Measurements from ENCODE around the gene PIGO.

The PIGO gene

GRCh38 chr9:35075358-35075757 lies 21.0 kb downstream of the PIGO start:
- TF ChIP-seq ZFX (IDR thresholded peaks at IDR 0.05) = no peak
- TF ChIP-seq, protein P1, sequence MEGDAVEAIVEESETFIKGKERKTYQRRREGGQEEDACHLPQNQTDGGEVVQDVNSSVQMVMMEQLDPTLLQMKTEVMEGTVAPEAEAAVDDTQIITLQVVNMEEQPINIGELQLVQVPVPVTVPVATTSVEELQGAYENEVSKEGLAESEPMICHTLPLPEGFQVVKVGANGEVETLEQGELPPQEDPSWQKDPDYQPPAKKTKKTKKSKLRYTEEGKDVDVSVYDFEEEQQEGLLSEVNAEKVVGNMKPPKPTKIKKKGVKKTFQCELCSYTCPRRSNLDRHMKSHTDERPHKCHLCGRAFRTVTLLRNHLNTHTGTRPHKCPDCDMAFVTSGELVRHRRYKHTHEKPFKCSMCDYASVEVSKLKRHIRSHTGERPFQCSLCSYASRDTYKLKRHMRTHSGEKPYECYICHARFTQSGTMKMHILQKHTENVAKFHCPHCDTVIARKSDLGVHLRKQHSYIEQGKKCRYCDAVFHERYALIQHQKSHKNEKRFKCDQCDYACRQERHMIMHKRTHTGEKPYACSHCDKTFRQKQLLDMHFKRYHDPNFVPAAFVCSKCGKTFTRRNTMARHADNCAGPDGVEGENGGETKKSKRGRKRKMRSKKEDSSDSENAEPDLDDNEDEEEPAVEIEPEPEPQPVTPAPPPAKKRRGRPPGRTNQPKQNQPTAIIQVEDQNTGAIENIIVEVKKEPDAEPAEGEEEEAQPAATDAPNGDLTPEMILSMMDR (conservative IDR thresholded peaks at IDR 0.05) = no peak
- no peak overlapping the region for H3K27ac ChIP-seq

DNA sequence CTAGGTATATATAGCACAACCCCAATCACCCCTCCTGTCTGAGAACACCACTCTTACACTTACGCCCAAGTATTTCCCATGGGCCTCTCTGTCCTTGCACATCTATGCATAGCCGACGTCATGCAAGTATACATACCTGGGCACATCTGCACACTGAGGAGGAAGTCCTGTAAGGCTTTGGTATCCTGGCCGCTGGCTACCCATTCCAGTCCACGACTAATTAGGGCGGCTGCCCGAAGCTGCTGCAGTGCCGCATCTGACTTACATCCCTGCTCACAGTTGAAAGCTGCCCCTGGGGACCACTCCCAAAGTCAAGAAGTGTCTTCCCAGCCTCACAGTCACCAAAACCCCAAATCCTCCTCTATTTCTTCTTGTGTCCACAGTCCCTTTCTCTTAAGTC lies 21.6 kb downstream of the PIGO start:
- H3K27ac ChIP-seq = no peak overlapping the region
- TF ChIP-seq, protein P1 (conservative IDR thresholded peaks at IDR 0.05) = no peak
- no peak for TF ChIP-seq ZFX (IDR thresholded peaks at IDR 0.05)

- TF ChIP-seq, protein P1 (conservative IDR thresholded peaks at IDR 0.05) = no peak
- TF ChIP-seq ZFX (IDR thresholded peaks at IDR 0.05) = no peak
- H3K27ac ChIP-seq = no peak overlapping the region
These were observed 22.2 kb downstream of the PIGO start for GRCh38 chr9:35074141-35074540.

DNA sequence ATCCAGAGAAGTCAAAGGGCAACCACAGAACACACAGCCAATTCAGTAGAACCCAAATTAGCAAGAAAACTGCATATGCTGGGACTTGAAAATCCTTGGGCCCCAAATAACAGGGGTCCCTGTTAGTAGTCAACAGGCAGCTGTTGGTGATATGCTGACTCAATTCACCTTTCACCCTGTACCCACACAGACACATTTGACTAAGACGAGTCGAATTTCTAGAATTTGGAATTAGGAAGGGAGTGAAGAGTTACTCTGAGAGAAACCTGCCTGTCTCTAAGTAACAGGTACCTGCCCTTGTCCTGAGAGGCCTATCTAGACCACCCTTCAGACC lies 23.1 kb downstream of the PIGO start:
- H3K27ac ChIP-seq = peak overlapping the region; percentile 100
- TF ChIP-seq, protein P1 (conservative IDR thresholded peaks at IDR 0.05) = no peak
- no peak for TF ChIP-seq ZFX (IDR thresholded peaks at IDR 0.05)

DNA sequence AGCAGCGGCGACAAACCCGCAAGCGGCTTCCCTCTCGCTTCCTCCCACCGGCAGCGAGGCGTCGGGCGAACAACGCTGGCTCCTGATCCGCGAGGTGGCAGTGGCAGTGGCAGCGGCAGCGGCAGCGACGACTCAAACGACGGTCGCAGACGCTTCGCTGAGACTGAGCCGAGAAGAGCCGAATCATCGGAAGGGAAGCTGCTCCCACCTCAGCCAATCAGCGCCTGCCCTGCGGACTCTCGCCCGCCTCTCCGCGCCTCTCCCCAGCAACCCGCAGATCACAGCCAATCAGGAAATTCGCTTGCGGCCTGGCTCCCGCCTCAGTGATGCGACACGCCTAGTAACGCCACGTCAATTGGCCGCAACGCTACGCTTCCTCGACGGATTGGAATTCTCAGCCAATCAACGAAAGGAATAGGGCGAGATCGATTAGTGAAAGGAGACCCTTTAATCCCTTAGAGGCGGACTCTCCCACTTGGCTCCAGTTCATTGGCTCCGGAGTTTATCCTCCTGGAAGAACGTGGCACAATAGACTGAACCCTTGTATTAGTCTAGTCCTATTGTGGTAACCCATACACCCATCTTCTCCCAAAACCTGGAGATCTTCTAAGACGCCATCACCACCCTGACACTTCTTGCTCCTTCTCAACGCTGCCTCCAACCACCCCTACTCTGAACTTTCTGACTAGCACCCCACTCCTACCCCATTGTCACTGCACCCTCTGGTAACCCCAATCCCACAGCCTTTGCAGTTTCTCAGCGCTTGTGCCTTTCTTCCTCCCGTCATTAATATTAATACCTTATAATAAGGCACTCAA lies 23.7 kb downstream of the PIGO start, which contains the start of gene VCP:
Gene VCP (minus strand): TSS at position 165 of the 818 bp plus-strand sequence. CDS start 272 bp downstream, outside the sequence.
- peak within 1 kb of the TSS; percentile 100 for H3K27ac ChIP-seq
- TF ChIP-seq, protein P1 (conservative IDR thresholded peaks at IDR 0.05) = no peak
- no peak for TF ChIP-seq ZFX (IDR thresholded peaks at IDR 0.05)

- H3K27ac ChIP-seq = peak overlapping the region; percentile 100
- TF ChIP-seq, protein P1 (conservative IDR thresholded peaks at IDR 0.05) = peak; percentile 59
- peak; percentile 99 for TF ChIP-seq ZFX (IDR thresholded peaks at IDR 0.05)
These were observed 24.5 kb downstream of the PIGO start for GRCh38 chr9:35071814-35072460.
